ENCODE results near the gene EPHB1. TPM values are rescaled to one million over a fixed set of nuclear protein-coding genes. Genes with fewer than 3 reads are reported as not detected.

EPHB1 gene
- total RNA-seq, 4 donors from 2014 or later, result 0.16 to 1.5 (median 0.59) TPM

GRCh38 chr3:135238871-135239614 lies 444.0 kb downstream of the EPHB1 start:
- TF ChIP-seq, protein P1, sequence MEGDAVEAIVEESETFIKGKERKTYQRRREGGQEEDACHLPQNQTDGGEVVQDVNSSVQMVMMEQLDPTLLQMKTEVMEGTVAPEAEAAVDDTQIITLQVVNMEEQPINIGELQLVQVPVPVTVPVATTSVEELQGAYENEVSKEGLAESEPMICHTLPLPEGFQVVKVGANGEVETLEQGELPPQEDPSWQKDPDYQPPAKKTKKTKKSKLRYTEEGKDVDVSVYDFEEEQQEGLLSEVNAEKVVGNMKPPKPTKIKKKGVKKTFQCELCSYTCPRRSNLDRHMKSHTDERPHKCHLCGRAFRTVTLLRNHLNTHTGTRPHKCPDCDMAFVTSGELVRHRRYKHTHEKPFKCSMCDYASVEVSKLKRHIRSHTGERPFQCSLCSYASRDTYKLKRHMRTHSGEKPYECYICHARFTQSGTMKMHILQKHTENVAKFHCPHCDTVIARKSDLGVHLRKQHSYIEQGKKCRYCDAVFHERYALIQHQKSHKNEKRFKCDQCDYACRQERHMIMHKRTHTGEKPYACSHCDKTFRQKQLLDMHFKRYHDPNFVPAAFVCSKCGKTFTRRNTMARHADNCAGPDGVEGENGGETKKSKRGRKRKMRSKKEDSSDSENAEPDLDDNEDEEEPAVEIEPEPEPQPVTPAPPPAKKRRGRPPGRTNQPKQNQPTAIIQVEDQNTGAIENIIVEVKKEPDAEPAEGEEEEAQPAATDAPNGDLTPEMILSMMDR (IDR thresholded peaks at IDR 0.05; ENCODE audit: low read depth), result no peak

- TF ChIP-seq, protein P1 (IDR thresholded peaks at IDR 0.05; ENCODE audit: low read depth), result no peak
These were observed 444.5 kb downstream of the EPHB1 start for GRCh38 chr3:135239615-135239884.

GRCh38 chr3:135240426-135240825 lies 445.4 kb downstream of the EPHB1 start:
- TF ChIP-seq, protein P1 (IDR thresholded peaks at IDR 0.05; ENCODE audit: low read depth), result no peak

DNA sequence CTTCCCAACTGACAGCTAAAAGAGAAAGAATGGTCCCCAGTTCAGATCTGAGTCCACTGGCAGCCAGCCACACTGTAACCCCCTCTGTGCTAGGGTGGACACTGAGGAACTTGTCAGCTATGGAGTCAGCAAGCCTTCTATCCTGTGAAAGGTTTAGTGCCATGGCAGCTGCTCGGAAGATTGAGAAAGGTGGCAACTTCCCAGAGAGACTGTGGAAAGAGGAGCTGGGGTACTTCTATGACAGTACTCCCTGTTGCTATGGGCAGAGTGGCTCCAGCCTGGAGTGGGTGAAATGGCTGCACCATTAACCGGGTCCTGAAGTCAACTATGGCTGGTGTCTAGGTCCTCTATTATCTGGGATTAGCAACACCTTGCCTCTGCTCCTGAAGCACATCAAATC lies 447.2 kb downstream of the EPHB1 start:
- TF ChIP-seq, protein P1 (IDR thresholded peaks at IDR 0.05; ENCODE audit: low read depth), result no peak

DNA sequence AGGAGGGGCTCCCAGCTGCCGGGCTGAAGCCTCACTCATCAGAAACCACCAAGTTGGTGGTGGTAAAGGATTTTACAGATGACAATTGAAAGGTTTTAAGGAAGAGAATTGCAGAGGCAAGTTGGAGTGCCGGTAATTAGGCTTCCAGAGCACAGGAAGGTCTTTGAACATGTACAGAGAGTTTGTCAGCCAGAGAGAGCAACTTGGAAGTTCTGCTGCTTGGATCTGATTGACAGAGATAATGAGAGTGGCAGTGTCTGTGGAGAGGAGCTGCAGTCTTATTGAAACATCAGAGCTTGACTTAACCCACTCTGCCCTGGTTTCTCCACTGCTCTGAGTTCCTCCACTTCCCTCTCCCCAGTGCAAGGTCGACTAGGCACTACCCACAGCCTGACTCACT lies 448.6 kb downstream of the EPHB1 start:
- TF ChIP-seq, protein P1 (IDR thresholded peaks at IDR 0.05; ENCODE audit: low read depth), result no peak

DNA sequence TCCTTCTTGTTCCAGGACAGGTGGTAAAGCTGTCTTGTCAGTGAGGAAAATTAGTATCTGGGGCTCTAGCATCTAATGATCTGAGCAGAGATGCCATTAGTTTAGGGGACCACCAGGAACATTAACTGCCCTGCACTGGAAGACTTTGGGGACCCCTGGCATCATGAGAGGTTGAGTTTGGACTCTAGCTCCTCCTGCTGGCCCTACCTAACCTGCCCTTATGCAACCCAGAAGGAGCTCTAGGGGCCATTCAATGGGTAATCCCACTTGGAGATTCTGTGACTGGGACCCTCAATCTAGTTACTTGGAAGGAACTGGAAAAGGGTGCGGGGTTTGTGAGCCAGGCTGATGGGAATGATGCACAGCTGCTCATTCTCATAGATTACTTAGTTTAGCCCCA lies 451.0 kb downstream of the EPHB1 start:
- TF ChIP-seq, protein P1 (IDR thresholded peaks at IDR 0.05; ENCODE audit: low read depth), result no peak

GRCh38 chr3:135248213-135248612 lies 453.2 kb downstream of the EPHB1 start:
- TF ChIP-seq, protein P1 (IDR thresholded peaks at IDR 0.05; ENCODE audit: low read depth), result no peak

Data from subcutaneous adipose tissue (tissue), 4 donors.